Kidney (tissue), 14 donors: ENCODE results near the gene ECE2. TPM values are rescaled to one million over a fixed set of nuclear protein-coding genes. Genes with fewer than 3 reads are reported as not detected.
A peak's percentile ranks its signal among the peaks of the same experiment; 100 is the strongest.
"Not testable (repeated sequence)": the region's sequence is repeated elsewhere in the genome, so short reads cannot be mapped to it uniquely, and the experiment has no call there.

Experiments
- DNase-seq, 5 donors: peaks; one replicate each; pipeline ENCODE4 v3.0.0-alpha.2; 2013 to 2020
- FAIRE-seq: peaks from 2 replicates; lab custom pipeline; 2012; peaks lifted over from hg19 to GRCh38; lab: Jason Lieb, UNC
- H3K27ac ChIP-seq, 2 donors: one replicate each; pipeline ENCODE4 v1.7.0; 2013; ENCODE audit warnings: low read depth in 2 of 2, low read length in 2 of 2, inconsistent platforms in 1 of 2
- H3K27me3 ChIP-seq: one replicate; pipeline ENCODE4 v1.7.1; 2013; ENCODE audit warnings: low read length, inconsistent platforms; ENCODE audit not compliant: control insufficient read depth, insufficient read depth
- H3K36me3 ChIP-seq, 3 donors: one replicate each; pipeline versions ENCODE4 v1.7.0 to v1.7.1; 2013; ENCODE audit warnings: low read length in 3 of 3, control low read depth in 1 of 3, inconsistent platforms in 1 of 3; ENCODE audit not compliant: insufficient read depth in 3 of 3, control insufficient read depth in 2 of 3
- H3K4me1 ChIP-seq, 3 donors: one replicate each; pipeline versions ENCODE4 v1.7.0 to v1.7.1; 2013; ENCODE audit warnings: low read length in 3 of 3, inconsistent platforms in 1 of 3, low read depth in 1 of 3; ENCODE audit not compliant: control insufficient read depth in 2 of 3, insufficient read depth in 2 of 3
- H3K4me3 ChIP-seq, 3 donors: one replicate each; pipeline versions ENCODE4 v1.7.0 to v1.8.1; 2013; ENCODE audit warnings: low read length in 3 of 3, control low read depth in 1 of 3, inconsistent platforms in 1 of 3
- H3K9ac ChIP-seq, 3 donors: one replicate each; pipeline versions ENCODE4 v1.7.0 to v1.7.1; 2013; ENCODE audit warnings: low read length in 3 of 3, control low read depth in 1 of 3, inconsistent platforms in 1 of 3
- H3K9me3 ChIP-seq, 3 donors: one replicate each; pipeline versions ENCODE4 v1.7.0 to v1.7.1; 2013; ENCODE audit warnings: low read length in 3 of 3, control low read depth in 1 of 3, inconsistent platforms in 1 of 3; ENCODE audit not compliant: control insufficient read depth in 2 of 3, insufficient read depth in 1 of 3
- intact Hi-C: fragments of 100-400 bp; cut with DNase I; formaldehyde crosslinking; loops from one replicate; pipeline ENCODE4 v1.11.1; 2022
- microRNA-seq: library from miRNA; unstranded; fragments of <30 nt; microRNA quantifications from one replicate; pipeline ENCODE4 v1.2.0, GENCODE V29; 2020
- polyA plus RNA-seq: library from polyadenylated mRNA; stranded (reverse); fragments of 350-450 nt; fragmentation: Illumina TruSeq; extraction: RNeasy Lipid Tissue Mini Kit (QIAGEN cat#74804); gene quantifications from one replicate; pipeline ENCODE4 v1.2.3, GENCODE V29; 2014; ENCODE audit warnings: low read depth, low replicate concordance; ENCODE audit not compliant: insufficient read depth
- total RNA-seq: library from RNA; stranded (reverse); fragmentation: NEBNext Ultra II Directional; extraction: Animal tissue kit (Norgen Biotek cat#: 25700); gene quantifications from one replicate; pipeline ENCODE4 v1.2.1, GENCODE V29; 2021
- TF ChIP-seq, protein P1 (sequence below): IDR thresholded peaks from 3 replicates; pipeline ENCODE4 v1.5.1; 2012; ENCODE audit warnings: mild to moderate bottlenecking, moderate library complexity, borderline replicate concordance; ENCODE audit not compliant: insufficient read depth; ENCODE audit errors: extremely low read depth
- donor health status: control.
- donor health status: control.
- donor health status: control.
- donor health status: control.
- donor health status: control.
- donor health status: DM: yes; HTN: yes; CAD: no.
- donor health status: Normal renal cell carcinoma (clear cell type).

ECE2 gene
- total and polyA plus RNA-seq, 2 donors from 2014 or later: not detected

DNA sequence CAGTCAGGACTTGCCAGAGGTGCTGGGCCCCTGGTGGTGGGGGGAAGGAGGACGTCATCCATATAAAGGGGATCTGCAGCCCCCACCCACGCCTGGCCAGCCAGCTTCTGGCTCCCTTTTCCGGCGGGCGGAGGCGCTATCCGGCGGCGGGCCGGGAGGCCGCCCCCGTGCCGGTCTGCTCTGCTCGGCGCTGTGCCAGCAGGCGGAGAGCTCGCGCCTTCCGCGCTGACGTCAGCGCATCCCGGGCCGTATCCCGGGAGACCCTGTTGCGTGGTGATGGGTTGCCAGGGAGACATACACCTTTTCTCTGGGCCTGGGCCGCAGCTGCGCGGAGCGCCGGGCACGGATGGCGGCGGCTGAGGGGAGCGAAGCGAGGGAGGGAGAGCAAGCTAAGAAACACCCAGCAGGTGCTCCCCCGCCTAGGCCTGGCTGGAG, 62.7 kb downstream of the ECE2 start:
- H3K36me3 ChIP-seq: peaks cover 7 to 24% (median 12%) of the 10 kb centered on the region in 3 donors
- peak; percentile 89 to 95 (median 92) for DNase-seq
- H3K9me3 ChIP-seq: no peaks in the 10 kb centered on the region
- no peak for FAIRE-seq
- H3K4me1 ChIP-seq: peaks cover 0 to 29% (median 11%) of the 10 kb centered on the region in 3 donors
- TF ChIP-seq, protein P1, sequence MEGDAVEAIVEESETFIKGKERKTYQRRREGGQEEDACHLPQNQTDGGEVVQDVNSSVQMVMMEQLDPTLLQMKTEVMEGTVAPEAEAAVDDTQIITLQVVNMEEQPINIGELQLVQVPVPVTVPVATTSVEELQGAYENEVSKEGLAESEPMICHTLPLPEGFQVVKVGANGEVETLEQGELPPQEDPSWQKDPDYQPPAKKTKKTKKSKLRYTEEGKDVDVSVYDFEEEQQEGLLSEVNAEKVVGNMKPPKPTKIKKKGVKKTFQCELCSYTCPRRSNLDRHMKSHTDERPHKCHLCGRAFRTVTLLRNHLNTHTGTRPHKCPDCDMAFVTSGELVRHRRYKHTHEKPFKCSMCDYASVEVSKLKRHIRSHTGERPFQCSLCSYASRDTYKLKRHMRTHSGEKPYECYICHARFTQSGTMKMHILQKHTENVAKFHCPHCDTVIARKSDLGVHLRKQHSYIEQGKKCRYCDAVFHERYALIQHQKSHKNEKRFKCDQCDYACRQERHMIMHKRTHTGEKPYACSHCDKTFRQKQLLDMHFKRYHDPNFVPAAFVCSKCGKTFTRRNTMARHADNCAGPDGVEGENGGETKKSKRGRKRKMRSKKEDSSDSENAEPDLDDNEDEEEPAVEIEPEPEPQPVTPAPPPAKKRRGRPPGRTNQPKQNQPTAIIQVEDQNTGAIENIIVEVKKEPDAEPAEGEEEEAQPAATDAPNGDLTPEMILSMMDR: no peak
- H3K27ac ChIP-seq: peak overlapping the region; percentile 93 to 95
- peak overlapping the region in 1 of 3 donors; percentile 78 for H3K9ac ChIP-seq
- no peaks in the 10 kb centered on the region for H3K27me3 ChIP-seq
- H3K4me3 ChIP-seq: peak overlapping the region in 2 of 3 donors; percentile 10 to 39
- intact Hi-C loops: no loop called here

DNA sequence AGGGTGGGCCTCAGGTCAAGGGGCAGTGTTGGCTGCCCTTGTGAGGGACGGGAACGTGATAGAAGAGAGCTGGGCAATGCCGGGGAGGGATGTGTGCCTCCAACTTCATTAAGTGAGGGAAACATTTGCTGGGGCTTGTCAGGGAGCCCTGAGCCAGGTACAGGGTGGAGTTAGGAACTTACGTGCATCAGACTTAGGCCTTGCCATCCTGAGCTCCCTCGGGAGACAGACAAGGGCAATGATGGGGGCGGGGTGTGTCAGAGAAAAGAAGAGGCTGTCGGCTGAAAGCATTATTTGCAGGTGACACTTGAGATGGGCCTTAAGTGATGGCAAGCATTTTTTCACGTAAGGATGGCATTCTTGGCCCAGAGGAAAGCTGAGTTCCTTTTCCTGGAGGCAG, 63.2 kb downstream of the ECE2 start:
- DNase-seq (no peak), FAIRE-seq (no peak)
- Histone ChIP-seq H3K27ac (peak overlapping the region; percentile 65 to 74), H3K4me1 (peaks cover 0 to 29% (median 11%) of the 10 kb centered on the region in 3 donors), H3K27me3 (no peaks in the 10 kb centered on the region), H3K4me3 (peak overlapping the region in 1 of 3 donors; percentile 39), H3K9ac (peak overlapping the region in 1 of 3 donors; percentile 44), H3K9me3 (no peaks in the 10 kb centered on the region), H3K36me3 (peaks cover 6 to 19% (median 7%) of the 10 kb centered on the region in 3 donors)
- intact Hi-C loops: no loop called here
- TF ChIP-seq, protein P1: no peak

DNA sequence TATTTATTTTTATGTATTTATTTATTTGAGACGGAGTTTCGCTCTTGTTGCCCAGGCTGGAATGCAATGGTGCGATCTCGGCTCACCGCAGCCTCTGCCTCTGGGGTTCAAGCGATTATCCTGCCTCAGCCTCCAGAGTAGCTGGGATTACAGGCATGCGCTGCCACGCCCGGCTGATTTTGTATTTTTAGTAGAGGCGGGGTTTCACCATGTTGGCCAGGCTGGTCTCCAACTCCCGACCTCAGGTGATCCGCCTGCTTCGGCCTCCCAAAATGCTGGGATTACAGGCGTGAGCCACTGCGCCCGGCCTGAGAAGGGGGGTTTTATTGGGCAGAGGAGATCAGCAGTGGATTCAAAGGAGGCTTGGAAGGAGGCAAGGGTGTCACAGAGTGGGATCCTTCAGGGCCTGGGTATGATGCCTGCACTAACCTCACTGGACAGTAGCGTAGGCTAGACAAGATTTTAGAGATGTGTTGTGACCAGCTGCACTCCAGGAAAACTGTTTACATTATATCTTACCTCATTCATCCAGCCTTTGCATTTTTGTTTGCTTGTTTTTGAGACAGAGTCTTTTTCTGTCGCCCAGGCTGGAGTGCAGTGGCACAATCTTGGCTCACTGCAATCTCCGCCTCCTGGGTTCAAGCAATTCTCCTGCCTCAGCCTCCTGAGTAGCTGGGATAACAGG, 63.8 kb downstream of the ECE2 start:
- FAIRE-seq, H3K27ac ChIP-seq, H3K9me3 ChIP-seq, H3K27me3 ChIP-seq, H3K4me3 ChIP-seq, H3K9ac ChIP-seq, intact Hi-C loops, DNase-seq: not testable (repeated sequence)
- Histone ChIP-seq H3K36me3 (peaks cover 2 to 14% (median 7%) of the 10 kb centered on the region in 3 donors), H3K4me1 (peaks cover 0 to 29% (median 11%) of the 10 kb centered on the region in 3 donors)

DNA sequence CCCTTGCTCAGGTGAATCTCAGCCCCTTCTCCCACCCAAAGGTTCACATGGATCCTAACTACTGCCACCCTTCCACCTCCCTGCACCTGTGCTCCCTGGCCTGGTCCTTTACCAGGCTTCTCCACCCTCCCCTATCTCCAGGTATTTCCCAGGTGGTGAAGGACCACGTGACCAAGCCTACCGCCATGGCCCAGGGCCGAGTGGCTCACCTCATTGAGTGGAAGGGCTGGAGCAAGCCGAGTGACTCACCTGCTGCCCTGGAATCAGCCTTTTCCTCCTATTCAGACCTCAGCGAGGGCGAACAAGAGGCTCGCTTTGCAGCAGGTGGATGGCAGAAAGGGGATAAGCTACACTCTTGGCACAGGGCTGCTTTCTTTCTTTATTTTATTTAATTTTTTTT, 66.1 kb downstream of the ECE2 start:
- Histone ChIP-seq H3K4me1 (peaks cover 0 to 21% (median 6%) of the 10 kb centered on the region in 3 donors), H3K9ac (no peak overlapping the region), H3K27ac (no peak overlapping the region), H3K9me3 (no peaks in the 10 kb centered on the region), H3K36me3 (peaks cover 2 to 6% (median 6%) of the 10 kb centered on the region in 3 donors), H3K4me3 (no peak overlapping the region), H3K27me3 (no peaks in the 10 kb centered on the region)
- FAIRE-seq: no peak
- intact Hi-C loops: no loop called here
- TF ChIP-seq, protein P1: no peak
- DNase-seq: peak in 1 of 5 donors; percentile 88

Small RNAs within 50 kb of the gene (microRNA-seq; reads per million reads assigned to microRNA genes)
- not detected for gene MIR1224

Other genes with a start within 250 kb of the ECE2 start
- not detected for gene HTR3D, start 244.3 kb upstream of the ECE2 start, total RNA-seq
- not detected for gene HTR3D, start 244.3 kb upstream of the ECE2 start, polyA plus RNA-seq
- gene HTR3C, start 223.0 kb upstream of the ECE2 start, total RNA-seq: not detected
- not detected for gene HTR3C, start 223.0 kb upstream of the ECE2 start, polyA plus RNA-seq
- gene HTR3E, start 179.0 kb upstream of the ECE2 start, total RNA-seq: not detected
- not detected for gene HTR3E, start 179.0 kb upstream of the ECE2 start, polyA plus RNA-seq
- 36.9 TPM for gene EIF2B5, start 140.7 kb upstream of the ECE2 start, total RNA-seq
- gene EIF2B5, start 140.7 kb upstream of the ECE2 start, polyA plus RNA-seq: 37.0 TPM
- gene DVL3, start 120.6 kb upstream of the ECE2 start, total RNA-seq: 57.4 TPM
- 30.3 TPM for gene DVL3, start 120.6 kb upstream of the ECE2 start, polyA plus RNA-seq
- gene AP2M1, start 101.2 kb upstream of the ECE2 start, total RNA-seq: 329 TPM
- gene AP2M1, start 101.2 kb upstream of the ECE2 start, polyA plus RNA-seq: 353 TPM
- gene ABCF3, start 89.8 kb upstream of the ECE2 start, total RNA-seq: 69.0 TPM
- 49.1 TPM for gene ABCF3, start 89.8 kb upstream of the ECE2 start, polyA plus RNA-seq
- gene VWA5B2, start 46.4 kb upstream of the ECE2 start, total RNA-seq: 0.25 TPM
- gene VWA5B2, start 46.4 kb upstream of the ECE2 start, polyA plus RNA-seq: 0.11 TPM
- gene ALG3, start 27.1 kb upstream of the ECE2 start, total RNA-seq: 33.6 TPM
- gene ALG3, start 27.1 kb upstream of the ECE2 start, polyA plus RNA-seq: 39.8 TPM
- 2.8 TPM for gene EEF1AKMT4, start 26.4 kb upstream of the ECE2 start, total RNA-seq
- gene EEF1AKMT4, start 26.4 kb upstream of the ECE2 start, polyA plus RNA-seq: 6.1 TPM
- 0.31 TPM for gene CAMK2N2, start 14.5 kb upstream of the ECE2 start, total RNA-seq
- gene CAMK2N2, start 14.5 kb upstream of the ECE2 start, polyA plus RNA-seq: 0.39 TPM
- 149 TPM for gene PSMD2, start 23.2 kb downstream of the ECE2 start, total RNA-seq
- gene PSMD2, start 23.2 kb downstream of the ECE2 start, polyA plus RNA-seq: 104 TPM
- gene EIF4G1, start 38.6 kb downstream of the ECE2 start, total RNA-seq: 327 TPM
- gene EIF4G1, start 38.6 kb downstream of the ECE2 start, polyA plus RNA-seq: 118 TPM
- gene FAM131A, start 61.6 kb downstream of the ECE2 start, total RNA-seq: 20.1 TPM
- gene FAM131A, start 61.6 kb downstream of the ECE2 start, polyA plus RNA-seq: 14.0 TPM
- 10.4 TPM for gene CLCN2, start 85.6 kb downstream of the ECE2 start, total RNA-seq
- gene CLCN2, start 85.6 kb downstream of the ECE2 start, polyA plus RNA-seq: 6.4 TPM
- 82.0 TPM for gene POLR2H, start 85.7 kb downstream of the ECE2 start, total RNA-seq
- gene POLR2H, start 85.7 kb downstream of the ECE2 start, polyA plus RNA-seq: 157 TPM
- 0.85 TPM for gene THPO, start 102.2 kb downstream of the ECE2 start, total RNA-seq
- gene THPO, start 102.2 kb downstream of the ECE2 start, polyA plus RNA-seq: 5.7 TPM
- gene CHRD, start 104.0 kb downstream of the ECE2 start, total RNA-seq: 16.8 TPM
- 18.6 TPM for gene CHRD, start 104.0 kb downstream of the ECE2 start, polyA plus RNA-seq